Glomerular visceral epithelial cell (primary cell): ENCODE measurements around the gene SKA3.
A peak's percentile ranks its signal among the peaks of the same experiment; 100 is the strongest.
"Not testable (repeated sequence)": the region's sequence is repeated elsewhere in the genome, so short reads cannot be mapped to it uniquely, and the experiment has no call there.

Source experiments
- DNase-seq: peaks from one replicate; pipeline ENCODE4 v3.0.0-alpha.2; 2016; ENCODE audit errors: extremely low spot score

The SKA3 gene

DNA sequence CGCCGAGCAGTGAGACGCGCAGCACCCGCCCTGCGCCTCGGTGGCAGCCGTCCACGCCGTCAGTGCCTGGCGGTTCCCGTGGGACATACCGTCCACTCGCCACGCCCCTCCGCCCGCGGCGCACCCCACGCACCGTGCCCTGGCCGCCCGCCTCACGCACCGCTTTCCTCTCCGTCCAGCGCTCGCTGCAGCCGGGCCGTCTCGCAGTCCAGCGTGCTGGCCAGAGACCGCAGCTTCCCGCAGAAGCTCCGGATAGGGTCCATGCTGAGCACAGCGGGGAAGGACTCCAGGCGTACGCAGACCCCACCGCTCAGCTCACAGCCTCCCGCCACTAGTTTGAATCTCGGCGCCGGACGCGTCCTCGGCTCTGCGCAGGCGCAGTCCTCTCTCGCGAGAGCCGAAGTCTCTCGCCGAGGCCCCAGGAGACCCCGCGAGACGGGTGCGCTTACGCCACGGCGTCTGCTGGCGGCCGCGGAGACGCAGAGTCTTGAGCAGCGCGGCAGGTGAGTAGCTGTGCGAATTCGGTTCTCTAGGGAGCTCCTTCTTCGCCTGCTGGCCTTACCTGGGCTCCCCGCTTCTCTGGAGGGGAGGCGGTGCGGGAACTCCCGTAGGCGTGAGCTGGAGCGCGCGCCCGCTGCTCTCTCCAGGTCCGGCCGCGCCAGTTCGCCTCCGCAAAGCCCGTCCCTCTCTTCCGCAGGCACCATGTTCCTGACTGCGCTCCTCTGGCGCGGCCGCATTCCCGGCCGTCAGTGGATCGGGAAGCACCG lies at the start of gene SKA3, which contains the start of gene MRPL57:
SKA3 (minus strand) TSS at position 338 of the 767 bp plus-strand sequence; CDS start at position 263, 75 bp downstream.
MRPL57 (plus strand) TSS at position 444 of the 767 bp plus-strand sequence; CDS start at position 703, 259 bp downstream.
- peak; percentile 97 for DNase-seq

DNA sequence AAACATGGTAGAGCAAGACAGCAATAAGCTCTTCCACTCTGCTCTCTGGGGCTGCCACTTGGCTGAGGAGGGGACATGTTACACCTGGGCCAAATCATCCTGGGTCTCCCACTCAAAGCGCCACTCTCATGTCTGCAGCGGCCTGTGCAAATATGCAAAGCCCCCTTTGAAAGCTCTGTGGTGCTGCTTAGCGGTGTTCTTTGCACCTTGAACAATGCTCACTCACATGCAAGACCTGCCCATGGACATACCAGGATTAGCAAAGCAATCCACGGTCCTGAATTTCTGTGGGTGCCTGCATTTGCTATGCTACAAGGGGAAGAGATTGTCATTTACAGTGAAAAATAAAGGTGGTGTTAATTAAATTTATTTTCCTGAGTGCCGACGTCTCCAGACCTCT lies 48.7 kb upstream of the SKA3 start:
- DNase-seq, result no peak

DNA sequence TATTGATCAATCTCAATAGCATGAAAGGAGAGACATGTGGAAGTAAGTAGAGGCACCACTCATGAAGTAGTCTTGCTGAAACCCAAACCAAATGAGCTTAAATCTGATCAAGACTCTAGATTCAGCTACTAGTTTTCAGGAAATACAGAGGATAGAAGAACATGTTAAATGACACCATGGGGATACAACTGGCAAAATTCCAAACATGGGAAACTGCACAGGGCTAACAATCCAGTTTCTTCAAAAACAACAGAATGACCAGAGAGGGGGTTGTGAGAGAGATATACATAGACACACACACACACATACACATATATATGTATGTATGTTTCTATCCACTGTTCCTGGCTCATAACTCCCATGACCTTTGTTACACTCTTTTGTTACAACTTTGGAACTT lies 44.9 kb upstream of the SKA3 start:
- no peak for DNase-seq

DNA sequence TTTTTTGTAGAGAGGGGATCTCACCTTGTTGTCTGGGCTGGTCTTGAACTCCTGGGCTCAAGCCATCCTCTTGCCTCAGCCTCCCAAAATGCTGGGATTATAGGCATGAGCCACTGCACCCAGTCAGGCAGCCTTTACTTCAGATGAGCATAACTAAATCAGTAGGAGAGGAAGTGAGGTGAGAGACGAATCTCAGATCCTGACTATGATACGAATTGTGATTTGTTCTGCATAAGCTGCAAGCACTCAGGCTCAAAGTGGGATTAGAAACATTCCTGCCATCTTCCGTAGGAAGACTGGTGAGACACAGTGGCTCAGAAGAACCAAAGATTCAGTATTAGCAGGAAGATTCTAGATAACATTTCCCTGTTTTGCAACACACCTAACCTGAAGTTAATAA lies 43.4 kb upstream of the SKA3 start:
- DNase-seq, result not testable (repeated sequence)

DNA sequence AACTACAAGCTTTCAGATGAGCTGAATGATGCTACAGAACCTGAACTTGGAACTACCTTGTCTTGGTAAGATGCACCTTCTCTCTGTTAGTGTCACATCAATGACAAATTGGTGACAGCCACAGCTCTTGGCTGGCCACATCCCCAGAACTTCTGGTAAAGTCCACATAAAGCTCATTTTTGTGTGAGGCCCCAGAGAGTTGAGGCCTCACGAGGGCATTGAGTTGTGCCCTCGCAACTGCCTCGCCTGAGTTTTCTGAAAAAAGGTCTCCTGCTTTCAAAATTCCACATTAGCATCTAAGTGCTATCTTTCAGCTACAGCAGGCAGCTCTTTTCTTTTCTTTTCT lies 42.7 kb upstream of the SKA3 start:
- no peak for DNase-seq

DNA sequence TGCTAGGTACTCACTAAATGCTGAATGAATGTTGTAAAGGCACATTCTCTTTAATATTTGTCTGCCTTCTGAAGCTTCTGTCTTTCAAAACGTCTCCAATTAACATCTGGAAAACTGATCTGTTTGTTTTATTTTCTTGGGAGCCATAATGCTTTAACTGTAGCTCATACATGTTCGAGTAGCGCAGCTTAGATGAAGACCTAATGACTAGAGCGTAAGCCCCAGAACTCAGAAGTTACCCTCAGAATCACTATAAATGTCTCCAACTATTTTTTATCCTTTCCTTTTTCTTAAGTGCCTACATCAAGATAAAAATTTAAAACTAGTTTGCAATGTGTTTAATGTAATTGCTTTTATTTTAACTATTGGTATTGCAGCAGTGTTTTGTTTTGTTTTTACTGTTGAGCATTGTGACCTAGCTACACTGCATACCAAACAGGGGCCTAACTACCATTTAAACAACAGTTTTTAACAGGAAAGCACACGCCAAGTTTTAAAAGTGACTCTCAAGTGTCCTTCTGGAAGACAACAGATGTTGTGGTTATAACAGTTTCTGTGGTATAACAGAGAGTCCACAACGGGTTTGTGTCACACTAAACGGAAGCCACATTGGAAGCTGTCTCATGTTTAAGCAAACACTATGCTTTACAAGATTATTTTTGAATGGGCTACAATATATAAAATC lies 42.1 kb upstream of the SKA3 start:
- DNase-seq, result no peak

DNA sequence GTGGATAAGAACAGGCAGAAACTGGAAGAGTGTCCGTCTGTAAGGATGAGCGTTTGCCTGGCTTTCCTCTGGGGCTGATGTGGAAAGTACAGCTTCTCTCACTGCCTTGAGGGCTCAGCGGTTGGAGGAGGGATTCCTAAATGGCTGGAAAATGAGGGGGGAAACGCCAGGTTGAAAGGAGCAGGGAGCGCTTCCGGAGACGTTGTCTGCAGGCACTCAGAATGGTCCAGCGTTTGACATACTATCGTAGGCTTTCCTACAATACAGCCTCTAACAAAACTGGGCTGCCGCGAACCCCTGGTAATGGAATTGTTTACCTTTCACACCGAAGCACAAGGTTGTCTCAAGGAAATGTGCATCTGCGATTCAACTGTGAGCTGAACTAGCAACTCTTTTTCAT lies 40.0 kb upstream of the SKA3 start:
- DNase-seq, result no peak

DNA sequence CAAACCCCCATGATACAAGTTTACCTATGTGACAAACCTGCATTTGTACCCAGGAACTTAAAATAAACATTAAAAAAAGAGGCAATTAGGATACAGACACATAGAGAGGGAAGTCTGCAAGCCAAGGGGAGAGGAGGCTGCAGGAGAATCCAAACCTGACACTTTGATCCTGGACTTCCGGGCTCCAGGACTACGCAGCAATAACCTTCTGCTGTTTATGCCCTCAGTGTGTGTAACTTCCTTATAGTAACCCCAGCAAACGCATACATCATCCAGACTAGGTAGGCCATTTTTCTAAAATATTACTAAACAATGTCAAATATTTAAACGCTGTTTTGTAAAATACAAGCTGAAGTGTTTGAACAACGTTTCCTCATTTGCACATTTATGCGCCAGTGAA lies 39.1 kb upstream of the SKA3 start:
- DNase-seq, result not testable (repeated sequence)

DNA sequence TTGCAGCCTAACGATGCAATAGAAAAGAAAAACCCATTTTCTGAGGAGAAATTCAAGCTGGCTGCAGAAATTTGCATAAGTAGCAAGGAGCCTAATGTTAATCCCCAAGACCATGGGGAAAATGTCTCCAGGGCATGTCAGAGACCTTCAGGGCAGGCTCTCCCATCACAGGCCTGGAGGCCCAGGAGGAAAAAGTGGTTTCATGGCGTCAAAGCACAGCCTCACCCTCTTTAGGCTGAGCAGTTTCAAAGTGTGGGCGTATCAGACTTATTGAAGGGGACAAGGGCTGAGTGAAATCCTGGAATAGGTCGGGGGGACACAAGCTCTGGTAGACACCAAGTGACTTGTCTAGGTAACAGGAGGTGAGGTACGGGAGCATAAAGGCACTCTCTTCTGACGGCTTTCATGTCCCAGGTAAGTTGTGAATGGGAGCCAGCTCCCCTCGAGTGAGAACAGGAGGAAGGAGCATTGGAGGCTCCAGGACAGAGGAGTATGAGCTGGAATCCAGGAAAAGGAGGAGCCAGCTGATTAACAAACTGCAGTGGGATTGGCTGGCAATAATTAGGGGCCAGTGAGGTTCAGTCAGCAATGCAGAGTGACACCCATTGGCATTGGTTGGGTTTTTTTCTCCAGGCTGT lies 35.9 kb upstream of the SKA3 start:
- no peak for DNase-seq

DNA sequence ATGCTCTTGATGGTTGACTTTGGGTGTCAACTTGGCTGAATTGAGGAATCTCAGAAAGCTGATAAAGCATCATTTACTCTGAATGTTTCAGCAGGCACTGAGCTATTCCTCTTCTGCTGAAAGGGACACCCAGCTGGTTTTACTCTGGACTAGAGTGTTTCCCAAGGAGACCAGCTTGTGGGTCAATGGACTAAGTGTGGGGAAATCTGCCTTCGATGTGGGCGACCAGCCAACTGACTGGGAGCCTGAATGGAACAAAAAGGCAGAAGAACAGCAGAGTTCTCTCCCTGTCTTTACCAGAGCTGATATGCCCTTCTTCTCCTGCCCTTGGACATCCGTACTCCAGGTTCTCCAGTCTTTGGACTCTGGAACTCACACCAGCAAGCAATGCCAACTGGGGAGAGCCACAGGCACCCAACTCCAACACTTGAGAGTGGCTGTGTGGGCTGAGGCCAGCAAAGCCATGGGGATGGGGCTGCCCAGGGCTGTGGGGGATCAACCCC lies 32.4 kb upstream of the SKA3 start:
- no peak for DNase-seq

DNA sequence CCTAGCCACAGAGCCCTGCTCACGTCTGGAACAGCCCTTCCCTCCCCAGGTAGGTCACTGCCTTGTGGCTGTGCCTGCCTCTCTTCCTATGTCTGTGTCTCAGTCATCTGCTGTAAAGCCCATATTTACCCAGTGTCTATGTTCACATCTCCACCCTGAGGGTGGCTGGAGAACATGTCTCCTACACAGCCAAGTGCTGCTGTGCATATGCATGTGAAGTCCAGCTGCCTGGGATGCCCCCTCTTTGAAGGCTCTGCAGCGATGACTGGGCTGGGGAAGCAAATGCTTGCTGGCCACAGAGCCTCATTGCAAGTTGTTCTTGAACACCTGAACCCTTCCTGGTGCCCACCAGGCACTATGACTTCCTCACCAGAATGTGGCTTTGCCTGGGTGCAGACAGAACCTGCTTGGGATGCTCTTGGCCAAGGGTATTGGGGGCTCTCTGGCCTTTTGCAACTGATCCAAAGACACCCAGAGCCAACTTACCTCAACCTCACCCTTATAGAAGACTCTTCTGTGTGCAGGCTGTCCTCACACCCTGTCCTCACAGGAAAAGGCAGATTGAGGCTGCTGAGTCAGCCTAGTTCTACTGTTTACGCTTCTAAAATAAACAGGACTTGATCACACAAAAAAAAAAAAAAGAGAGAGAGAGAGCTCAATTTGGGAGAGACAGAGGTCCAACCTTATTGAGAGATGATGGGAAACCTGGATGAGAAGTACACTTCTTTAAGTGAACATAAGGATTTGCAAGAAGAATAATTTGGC lies 26.6 kb upstream of the SKA3 start:
- no peak for DNase-seq

DNA sequence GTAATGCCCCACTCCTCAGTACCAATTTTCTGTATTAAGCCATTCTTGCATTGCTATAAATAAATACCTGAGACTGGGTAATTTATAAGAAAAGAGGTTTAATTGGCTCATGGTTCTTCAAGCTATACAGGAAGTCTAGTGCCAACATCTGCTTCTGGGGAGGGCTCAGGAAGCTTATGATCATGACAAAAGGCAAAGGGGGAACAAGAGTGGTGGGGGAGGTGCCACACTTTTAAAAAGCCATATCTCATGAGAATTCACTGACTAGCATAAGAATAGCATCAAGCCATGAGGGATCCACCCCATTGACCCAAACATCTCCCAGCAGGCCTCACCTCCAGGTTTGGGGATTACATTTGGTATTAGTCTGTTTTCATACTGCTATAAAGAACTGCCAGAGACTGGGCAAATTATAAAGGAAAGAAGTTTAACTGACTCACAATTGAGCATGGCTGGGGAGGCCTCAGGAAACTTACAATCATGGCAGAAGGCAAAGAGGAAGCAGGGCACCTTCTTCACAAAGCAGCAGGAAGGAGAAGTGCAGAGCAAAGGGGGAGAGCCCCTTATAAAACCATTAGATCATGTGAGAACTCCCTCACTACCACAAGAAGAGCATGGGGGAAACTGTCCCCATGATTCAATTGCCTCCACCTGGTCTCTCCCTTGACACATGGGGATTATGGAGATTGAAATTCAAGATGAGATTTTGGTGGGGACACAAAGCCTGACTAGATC lies 25.3 kb upstream of the SKA3 start:
- not testable (repeated sequence) for DNase-seq

DNA sequence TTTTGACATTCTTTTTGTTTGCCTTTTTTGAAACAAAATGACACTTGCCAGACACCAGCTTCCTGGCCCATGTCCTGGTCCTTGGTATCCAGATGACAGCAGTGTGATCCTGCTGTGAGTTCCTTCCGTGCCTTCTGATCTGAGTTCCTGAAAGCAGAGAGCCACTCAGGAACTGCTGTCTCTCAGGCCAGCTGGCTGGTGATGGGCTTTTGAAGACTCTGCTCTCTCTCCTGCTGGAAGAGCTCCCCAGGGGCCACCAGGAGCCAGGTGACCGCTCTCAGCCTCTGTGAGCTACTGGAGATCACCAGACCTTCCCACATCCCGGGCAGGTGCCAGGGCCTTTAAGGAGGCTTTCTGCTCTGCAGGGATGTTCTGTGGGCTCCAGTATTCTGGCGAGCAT lies 22.0 kb upstream of the SKA3 start:
- DNase-seq, result not testable (repeated sequence)

DNA sequence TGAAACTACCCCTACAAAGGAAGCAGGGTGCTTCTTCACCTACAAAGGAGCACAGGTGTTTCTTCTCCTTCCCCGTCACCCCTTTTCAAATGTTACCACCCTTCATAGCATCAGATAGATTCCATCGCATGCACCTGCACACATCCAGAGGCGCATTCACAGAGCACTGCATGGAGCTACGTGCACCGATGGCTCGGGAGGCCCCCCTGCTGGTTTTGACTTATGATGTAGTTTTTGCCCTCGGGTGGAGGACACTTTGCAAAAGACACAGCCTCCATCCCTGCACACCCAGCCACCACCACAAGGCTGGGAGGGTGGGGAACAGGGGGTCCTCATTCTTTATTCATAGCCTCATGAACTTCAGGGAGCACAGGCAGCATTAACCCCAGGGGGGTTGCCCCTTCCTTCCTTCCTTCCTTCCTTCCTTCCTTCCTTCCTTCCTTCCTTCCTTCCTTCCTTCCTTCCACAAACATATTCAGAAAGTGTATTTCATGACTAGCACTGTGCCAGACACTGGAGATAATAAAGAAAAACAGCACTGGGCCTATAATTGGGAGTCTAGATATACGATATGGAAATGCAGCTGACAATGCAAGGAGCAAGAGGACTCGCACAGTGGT lies 21.4 kb upstream of the SKA3 start:
- DNase-seq, result not testable (repeated sequence)

DNA sequence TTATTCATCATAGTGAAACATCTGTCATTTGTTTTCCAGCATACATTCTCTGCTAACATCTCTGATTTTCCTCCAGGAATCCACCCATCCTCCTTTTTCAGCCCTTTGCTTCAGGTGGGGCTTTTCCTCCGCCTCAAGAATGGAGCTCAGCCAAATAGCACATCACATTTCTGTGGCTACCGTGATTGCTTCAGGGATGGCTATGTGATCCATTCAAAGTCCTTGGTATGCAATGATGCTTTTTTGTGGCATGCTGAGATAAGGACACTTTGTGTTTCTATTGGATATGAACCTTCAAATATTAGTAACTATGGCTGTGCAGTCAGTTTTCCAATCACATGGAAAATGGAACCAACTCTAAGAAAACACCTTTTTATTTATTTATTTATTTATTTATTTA lies 18.4 kb upstream of the SKA3 start:
- DNase-seq, result peak; percentile 31

DNA sequence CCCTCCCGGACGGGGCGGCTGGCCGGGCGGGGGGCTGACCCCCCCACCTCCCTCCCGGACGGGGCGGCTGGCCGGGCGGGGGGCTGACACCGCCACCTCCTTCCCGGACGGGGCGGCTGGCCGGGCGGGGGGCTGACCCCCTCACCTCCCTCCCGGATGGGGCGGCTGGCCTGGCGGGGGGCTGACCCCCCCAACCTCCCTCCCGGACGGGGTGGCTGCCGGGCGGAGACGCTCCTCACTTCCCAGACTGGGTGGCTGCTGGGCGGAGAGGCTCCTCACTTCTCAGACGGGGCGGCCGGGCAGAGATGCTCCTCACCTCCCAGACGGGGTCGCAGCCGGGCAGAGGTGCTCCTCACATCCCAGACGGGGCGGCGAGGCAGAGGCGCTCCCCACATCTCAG lies 10.1 kb upstream of the SKA3 start:
- DNase-seq, result not testable (repeated sequence)

DNA sequence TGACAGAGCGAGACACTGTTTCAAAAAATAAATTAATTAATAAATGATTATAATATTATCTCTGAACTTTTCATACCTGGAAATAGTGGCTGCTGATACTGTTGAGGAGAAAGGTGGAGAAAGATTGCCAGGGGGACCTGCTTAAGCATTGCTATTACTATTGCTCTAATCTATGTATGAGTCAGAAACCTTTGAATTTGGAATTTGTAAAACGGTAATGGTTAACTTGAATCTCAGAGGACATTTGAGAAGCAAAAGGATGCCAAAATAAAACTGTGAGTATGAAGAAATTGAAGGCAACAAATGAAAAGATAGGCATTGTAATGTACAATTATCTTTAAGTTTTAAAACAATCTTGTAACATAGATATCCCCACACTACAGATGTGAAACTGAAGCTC lies 5.3 kb upstream of the SKA3 start:
- no peak for DNase-seq

DNA sequence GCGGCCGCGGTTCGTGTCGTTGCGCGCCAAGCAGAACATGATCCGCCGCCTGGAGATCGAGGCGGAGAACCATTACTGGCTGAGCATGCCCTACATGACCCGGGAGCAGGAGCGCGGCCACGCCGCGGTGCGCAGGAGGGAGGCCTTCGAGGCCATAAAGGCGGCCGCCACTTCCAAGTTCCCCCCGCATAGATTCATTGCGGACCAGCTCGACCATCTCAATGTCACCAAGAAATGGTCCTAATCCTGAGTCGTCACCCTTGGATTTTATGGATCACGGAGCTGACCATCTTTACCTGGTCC lies 581 bp upstream of the SKA3 start:
- no peak for DNase-seq

DNA sequence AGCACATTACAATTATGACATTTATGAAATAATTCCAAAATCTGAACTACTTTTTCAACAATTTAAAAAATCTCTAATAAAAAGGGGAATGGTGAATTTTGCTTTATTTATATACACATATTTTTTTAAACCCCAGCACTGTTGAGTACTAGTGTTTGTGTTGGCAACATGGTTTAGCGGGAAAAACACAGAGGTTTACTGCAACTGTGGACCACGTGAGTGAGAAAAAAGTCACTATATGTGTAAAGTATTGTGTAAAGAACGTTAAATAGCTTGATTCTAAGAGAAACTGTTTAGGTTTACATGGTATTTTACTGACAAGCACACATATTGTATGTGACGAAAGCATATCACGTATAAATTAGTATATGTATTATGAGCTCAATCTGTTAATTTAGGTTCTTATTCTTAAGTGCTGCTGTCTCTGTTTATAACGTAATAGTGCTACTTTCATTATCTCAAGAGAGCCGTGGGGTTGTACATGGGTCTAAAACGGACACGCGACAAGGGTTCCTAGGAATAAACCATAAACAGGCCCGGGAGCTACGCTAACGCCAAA lies 617 bp downstream of the SKA3 start:
- DNase-seq, result no peak

DNA sequence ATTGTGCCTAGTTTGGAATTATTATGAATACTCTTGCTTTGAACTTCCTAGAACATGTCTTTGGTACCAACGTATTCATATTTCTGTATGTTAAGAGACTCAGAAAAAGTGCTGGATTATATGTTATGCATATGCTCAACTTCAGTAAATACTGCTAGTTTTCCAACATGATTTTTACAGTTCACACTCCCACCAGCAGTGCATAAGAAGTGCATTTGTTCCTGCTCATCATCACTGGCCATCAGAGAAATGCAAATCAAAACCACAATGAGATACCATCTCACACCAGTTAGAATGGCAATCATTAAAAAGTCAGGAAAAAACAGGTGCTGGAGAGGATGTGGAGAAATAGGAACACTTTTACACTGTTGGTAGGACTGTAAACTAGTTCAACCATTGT lies 2.6 kb downstream of the SKA3 start:
- not testable (repeated sequence) for DNase-seq

DNA sequence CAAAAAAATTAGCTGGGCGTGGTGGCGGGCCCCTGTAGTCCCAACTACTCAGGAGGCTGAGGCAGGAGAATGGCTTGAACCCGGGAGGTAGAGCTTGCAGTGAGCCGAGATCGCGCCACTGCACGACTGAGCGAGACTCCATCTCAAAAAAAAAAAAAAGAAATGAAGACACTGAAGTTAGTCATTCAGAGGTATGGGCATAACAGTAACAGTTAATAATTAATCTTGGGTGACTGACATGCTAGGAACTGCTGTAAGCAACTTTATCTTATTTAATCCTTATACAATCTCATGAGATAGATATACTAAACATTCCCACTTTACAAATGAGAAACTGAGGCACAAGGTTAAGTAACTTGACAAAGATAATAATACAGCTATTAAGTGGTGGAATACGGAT lies 4.9 kb downstream of the SKA3 start:
- DNase-seq, result peak; percentile 33
